HEK293 (cell line): ENCODE results near the gene ZNF460.

Experiments
- CTCF ChIA-PET: fragments of 350-600 bp; formaldehyde crosslinking; extraction: SDS; loops from one replicate; lab custom pipeline; 2021; ENCODE audit warnings: antibody characterized with exemption; lab: Yijun Ruan, JAX
- POLR2A ChIA-PET: fragments of 300-600 bp; formaldehyde crosslinking; extraction: SDS; loops from one replicate; lab custom pipeline; 2020; ENCODE audit warnings: antibody characterized with exemption, inconsistent platforms; lab: Yijun Ruan, JAX
- H3K27ac ChIP-seq: fragments of 200-500 bp; sonication (Bioruptor generic); 2 replicates; pipeline ENCODE4 v1.5.1; 2014; ENCODE audit warnings: low read depth, low read length, control low read depth, inconsistent platforms; ENCODE audit errors: extremely low read depth
- H3K36me3 ChIP-seq, 2 experiments: fragments of 200-500 bp in 1 of 2; sonication (Bioruptor generic) in 1 of 2; 1 replicate in 1 of 2; 2 replicates in 1 of 2; pipeline ENCODE4 v1.5.1; 2014 to 2017; ENCODE audit warnings: inconsistent platforms in 2 of 2, low read length in 2 of 2; ENCODE audit not compliant: control insufficient read depth in 2 of 2, insufficient read depth in 1 of 2
- H3K4me1 ChIP-seq: fragments of 200-500 bp; sonication (Bioruptor generic); 2 replicates; pipeline ENCODE4 v1.5.1; 2014; ENCODE audit warnings: mild to moderate bottlenecking, low read length, inconsistent platforms; ENCODE audit not compliant: control insufficient read depth, insufficient read depth
- H3K4me3 ChIP-seq: 2 replicates; pipeline ENCODE4 v1.5.1; 2011; ENCODE audit warnings: low read depth, mild to moderate bottlenecking, control low read depth, low read length, moderate library complexity
- H3K9me3 ChIP-seq: fragments of 200-500 bp; sonication (Bioruptor generic); 2 replicates; pipeline ENCODE4 v1.5.1; 2014; ENCODE audit warnings: low read depth, low read length, inconsistent platforms; ENCODE audit not compliant: control insufficient read depth, insufficient read depth
- GLI4 ChIP-seq: fragments of 450-650 bp; formaldehyde crosslinking; IDR thresholded peaks from 2 replicates; pipeline ENCODE4 v1.5.1; 2016; ENCODE audit warnings: missing biosample characterization, missing genetic modification characterization
- HOXC10 ChIP-seq: sonication (generic); formaldehyde crosslinking; IDR thresholded peaks from 2 replicates; pipeline ENCODE4 v1.8.1; 2023; ENCODE audit warnings: mild to moderate bottlenecking, missing genetic modification reagents
- OVOL3 ChIP-seq: fragments of 450-650 bp; formaldehyde crosslinking; IDR thresholded peaks from 2 replicates; pipeline ENCODE4 v1.5.1; 2016; ENCODE audit warnings: missing biosample characterization, missing genetic modification characterization
- REPIN1 ChIP-seq: fragments of 450-650 bp; formaldehyde crosslinking; IDR thresholded peaks from 2 replicates; pipeline ENCODE4 v1.5.1; 2017; ENCODE audit warnings: missing biosample characterization, missing genetic modification characterization, low read depth
- SP2 ChIP-seq: fragments of 450-650 bp; formaldehyde crosslinking; IDR thresholded peaks from 2 replicates; pipeline ENCODE4 v1.5.1; 2016; ENCODE audit warnings: missing biosample characterization, missing genetic modification characterization
- ZBTB6 ChIP-seq: fragments of 450-650 bp; formaldehyde crosslinking; IDR thresholded peaks from 2 replicates; pipeline ENCODE4 v1.5.1; 2017; ENCODE audit warnings: missing biosample characterization, missing genetic modification characterization
- ZFP3 ChIP-seq: fragments of 450-650 bp; formaldehyde crosslinking; IDR thresholded peaks from 2 replicates; pipeline ENCODE4 v1.5.1; 2016; ENCODE audit warnings: low read depth, missing biosample characterization, missing genetic modification characterization
- ZNF2 ChIP-seq: fragments of 450-650 bp; formaldehyde crosslinking; IDR thresholded peaks from 2 replicates; pipeline ENCODE4 v1.5.1; 2016; ENCODE audit warnings: missing biosample characterization, missing genetic modification characterization
- ZNF362 ChIP-seq: fragments of 450-650 bp; formaldehyde crosslinking; IDR thresholded peaks from 2 replicates; pipeline ENCODE4 v1.5.1; 2016; ENCODE audit warnings: missing biosample characterization, missing genetic modification characterization
- ZNF426 ChIP-seq: fragments of 450-650 bp; formaldehyde crosslinking; IDR thresholded peaks from 2 replicates; pipeline ENCODE4 v1.5.1; 2017; ENCODE audit warnings: missing biosample characterization, missing genetic modification characterization, mild to moderate bottlenecking, inconsistent platforms, moderate library complexity
- ZNF623 ChIP-seq: fragments of 450-650 bp; formaldehyde crosslinking; IDR thresholded peaks from 2 replicates; pipeline ENCODE4 v1.5.1; 2016; ENCODE audit warnings: missing biosample characterization, missing genetic modification characterization
- TF ChIP-seq, protein P1 (sequence below): fragments of 450-650 bp; formaldehyde crosslinking; IDR thresholded peaks from 2 replicates; pipeline ENCODE4 v1.5.1; 2016; ENCODE audit warnings: missing biosample characterization, missing genetic modification characterization
- TF ChIP-seq, protein P2 (sequence below): fragments of 450-650 bp; formaldehyde crosslinking; IDR thresholded peaks from 2 replicates; pipeline ENCODE4 v1.5.1; 2016; ENCODE audit warnings: missing biosample characterization, missing genetic modification characterization
- TF ChIP-seq, protein P3 (sequence below): fragments of 450-650 bp; formaldehyde crosslinking; IDR thresholded peaks from 2 replicates; pipeline ENCODE4 v1.5.1; 2016; ENCODE audit warnings: missing biosample characterization, missing genetic modification characterization
- TF ChIP-seq, protein P4 (sequence below): fragments of 450-650 bp; formaldehyde crosslinking; IDR thresholded peaks from 2 replicates; pipeline ENCODE4 v1.5.1; 2016; ENCODE audit warnings: missing biosample characterization, missing genetic modification characterization, borderline replicate concordance

The ZNF460 gene

GRCh38 chr19:57263244-57263741, 17.0 kb upstream of the ZNF460 start:
- ChIA-PET POLR2A (interaction anchor here (0.5 kb wide), 1 partner anchor 165 kb away, joined by 5 read pairs; no protein-coding TSS in a partner anchor), CTCF (interaction anchor here (0.6 kb wide), 1 partner anchor 20 kb away, joined by 3 read pairs; no protein-coding TSS in a partner anchor)
- Histone ChIP-seq H3K4me1 (no peaks in the 10 kb centered on the region), H3K36me3 (peaks cover 15% of the 10 kb centered on the region in 2 experiments), H3K27ac (no peak overlapping the region), H3K9me3 (no peaks in the 10 kb centered on the region), H3K4me3 (no peak overlapping the region)
- TF ChIP-seq, protein P1, sequence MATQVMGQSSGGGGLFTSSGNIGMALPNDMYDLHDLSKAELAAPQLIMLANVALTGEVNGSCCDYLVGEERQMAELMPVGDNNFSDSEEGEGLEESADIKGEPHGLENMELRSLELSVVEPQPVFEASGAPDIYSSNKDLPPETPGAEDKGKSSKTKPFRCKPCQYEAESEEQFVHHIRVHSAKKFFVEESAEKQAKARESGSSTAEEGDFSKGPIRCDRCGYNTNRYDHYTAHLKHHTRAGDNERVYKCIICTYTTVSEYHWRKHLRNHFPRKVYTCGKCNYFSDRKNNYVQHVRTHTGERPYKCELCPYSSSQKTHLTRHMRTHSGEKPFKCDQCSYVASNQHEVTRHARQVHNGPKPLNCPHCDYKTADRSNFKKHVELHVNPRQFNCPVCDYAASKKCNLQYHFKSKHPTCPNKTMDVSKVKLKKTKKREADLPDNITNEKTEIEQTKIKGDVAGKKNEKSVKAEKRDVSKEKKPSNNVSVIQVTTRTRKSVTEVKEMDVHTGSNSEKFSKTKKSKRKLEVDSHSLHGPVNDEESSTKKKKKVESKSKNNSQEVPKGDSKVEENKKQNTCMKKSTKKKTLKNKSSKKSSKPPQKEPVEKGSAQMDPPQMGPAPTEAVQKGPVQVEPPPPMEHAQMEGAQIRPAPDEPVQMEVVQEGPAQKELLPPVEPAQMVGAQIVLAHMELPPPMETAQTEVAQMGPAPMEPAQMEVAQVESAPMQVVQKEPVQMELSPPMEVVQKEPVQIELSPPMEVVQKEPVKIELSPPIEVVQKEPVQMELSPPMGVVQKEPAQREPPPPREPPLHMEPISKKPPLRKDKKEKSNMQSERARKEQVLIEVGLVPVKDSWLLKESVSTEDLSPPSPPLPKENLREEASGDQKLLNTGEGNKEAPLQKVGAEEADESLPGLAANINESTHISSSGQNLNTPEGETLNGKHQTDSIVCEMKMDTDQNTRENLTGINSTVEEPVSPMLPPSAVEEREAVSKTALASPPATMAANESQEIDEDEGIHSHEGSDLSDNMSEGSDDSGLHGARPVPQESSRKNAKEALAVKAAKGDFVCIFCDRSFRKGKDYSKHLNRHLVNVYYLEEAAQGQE (tag by site-specific recombination), result no peak
- TF ChIP-seq ZFP3 (tag by site-specific recombination) (no peak), ZBTB6 (tag by site-specific recombination) (no peak), GLI4 (tag by site-specific recombination) (no peak), ZNF2 (tag by site-specific recombination) (no peak), ZNF426 (tag by site-specific recombination) (no peak), OVOL3 (no peak), ZNF623 (no peak), REPIN1 (no peak), SP2 (tag by site-specific recombination) (no peak), ZNF362 (tag by site-specific recombination) (no peak), HOXC10 (CRISPR knock-in tag) (no peak)
- TF ChIP-seq, protein P2, sequence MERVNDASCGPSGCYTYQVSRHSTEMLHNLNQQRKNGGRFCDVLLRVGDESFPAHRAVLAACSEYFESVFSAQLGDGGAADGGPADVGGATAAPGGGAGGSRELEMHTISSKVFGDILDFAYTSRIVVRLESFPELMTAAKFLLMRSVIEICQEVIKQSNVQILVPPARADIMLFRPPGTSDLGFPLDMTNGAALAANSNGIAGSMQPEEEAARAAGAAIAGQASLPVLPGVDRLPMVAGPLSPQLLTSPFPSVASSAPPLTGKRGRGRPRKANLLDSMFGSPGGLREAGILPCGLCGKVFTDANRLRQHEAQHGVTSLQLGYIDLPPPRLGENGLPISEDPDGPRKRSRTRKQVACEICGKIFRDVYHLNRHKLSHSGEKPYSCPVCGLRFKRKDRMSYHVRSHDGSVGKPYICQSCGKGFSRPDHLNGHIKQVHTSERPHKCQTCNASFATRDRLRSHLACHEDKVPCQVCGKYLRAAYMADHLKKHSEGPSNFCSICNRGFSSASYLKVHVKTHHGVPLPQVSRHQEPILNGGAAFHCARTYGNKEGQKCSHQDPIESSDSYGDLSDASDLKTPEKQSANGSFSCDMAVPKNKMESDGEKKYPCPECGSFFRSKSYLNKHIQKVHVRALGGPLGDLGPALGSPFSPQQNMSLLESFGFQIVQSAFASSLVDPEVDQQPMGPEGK (tag by site-specific recombination), result no peak
- TF ChIP-seq, protein P3, sequence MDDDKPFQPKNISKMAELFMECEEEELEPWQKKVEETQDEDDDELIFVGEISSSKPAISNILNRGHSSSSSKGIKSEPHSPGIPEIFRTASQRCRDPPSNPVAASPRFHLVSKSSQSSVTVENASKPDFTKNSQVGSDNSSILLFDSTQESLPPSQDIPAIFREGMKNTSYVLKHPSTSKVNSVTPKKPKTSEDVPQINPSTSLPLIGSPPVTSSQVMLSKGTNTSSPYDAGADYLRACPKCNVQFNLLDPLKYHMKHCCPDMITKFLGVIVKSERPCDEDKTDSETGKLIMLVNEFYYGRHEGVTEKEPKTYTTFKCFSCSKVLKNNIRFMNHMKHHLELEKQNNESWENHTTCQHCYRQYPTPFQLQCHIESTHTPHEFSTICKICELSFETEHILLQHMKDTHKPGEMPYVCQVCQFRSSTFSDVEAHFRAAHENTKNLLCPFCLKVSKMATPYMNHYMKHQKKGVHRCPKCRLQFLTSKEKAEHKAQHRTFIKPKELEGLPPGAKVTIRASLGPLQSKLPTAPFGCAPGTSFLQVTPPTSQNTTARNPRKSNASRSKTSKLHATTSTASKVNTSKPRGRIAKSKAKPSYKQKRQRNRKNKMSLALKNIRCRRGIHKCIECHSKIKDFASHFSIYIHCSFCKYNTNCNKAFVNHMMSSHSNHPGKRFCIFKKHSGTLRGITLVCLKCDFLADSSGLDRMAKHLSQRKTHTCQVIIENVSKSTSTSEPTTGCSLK (tag by site-specific recombination), result no peak
- TF ChIP-seq, protein P4, sequence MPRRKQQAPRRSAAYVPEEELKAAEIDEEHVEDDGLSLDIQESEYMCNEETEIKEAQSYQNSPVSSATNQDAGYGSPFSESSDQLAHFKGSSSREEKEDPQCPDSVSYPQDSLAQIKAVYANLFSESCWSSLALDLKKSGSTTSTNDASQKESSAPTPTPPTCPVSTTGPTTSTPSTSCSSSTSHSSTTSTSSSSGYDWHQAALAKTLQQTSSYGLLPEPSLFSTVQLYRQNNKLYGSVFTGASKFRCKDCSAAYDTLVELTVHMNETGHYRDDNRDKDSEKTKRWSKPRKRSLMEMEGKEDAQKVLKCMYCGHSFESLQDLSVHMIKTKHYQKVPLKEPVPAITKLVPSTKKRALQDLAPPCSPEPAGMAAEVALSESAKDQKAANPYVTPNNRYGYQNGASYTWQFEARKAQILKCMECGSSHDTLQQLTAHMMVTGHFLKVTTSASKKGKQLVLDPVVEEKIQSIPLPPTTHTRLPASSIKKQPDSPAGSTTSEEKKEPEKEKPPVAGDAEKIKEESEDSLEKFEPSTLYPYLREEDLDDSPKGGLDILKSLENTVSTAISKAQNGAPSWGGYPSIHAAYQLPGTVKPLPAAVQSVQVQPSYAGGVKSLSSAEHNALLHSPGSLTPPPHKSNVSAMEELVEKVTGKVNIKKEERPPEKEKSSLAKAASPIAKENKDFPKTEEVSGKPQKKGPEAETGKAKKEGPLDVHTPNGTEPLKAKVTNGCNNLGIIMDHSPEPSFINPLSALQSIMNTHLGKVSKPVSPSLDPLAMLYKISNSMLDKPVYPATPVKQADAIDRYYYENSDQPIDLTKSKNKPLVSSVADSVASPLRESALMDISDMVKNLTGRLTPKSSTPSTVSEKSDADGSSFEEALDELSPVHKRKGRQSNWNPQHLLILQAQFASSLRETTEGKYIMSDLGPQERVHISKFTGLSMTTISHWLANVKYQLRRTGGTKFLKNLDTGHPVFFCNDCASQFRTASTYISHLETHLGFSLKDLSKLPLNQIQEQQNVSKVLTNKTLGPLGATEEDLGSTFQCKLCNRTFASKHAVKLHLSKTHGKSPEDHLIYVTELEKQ, result no peak
